Transverse colon (tissue), 4 donors: ENCODE measurements around the gene BEST4. TPM values are rescaled to one million over a fixed set of nuclear protein-coding genes. Genes with fewer than 3 reads are reported as not detected.

Experiments
- DNase-seq: peaks from one replicate; pipeline ENCODE4 v3.0.0-alpha.2; 2019
- H3K27ac ChIP-seq, 4 donors: fragments of 200-600 bp; sonication (generic); 2 replicates each; pipeline ENCODE4 v1.5.1; 2016 to 2018; ENCODE audit warnings: inconsistent platforms in 4 of 4
- H3K27me3 ChIP-seq: fragments of 200-600 bp; sonication (generic); 2 replicates; pipeline ENCODE4 v1.5.1; 2017; ENCODE audit warnings: inconsistent platforms
- H3K36me3 ChIP-seq, 4 donors: fragments of 200-600 bp; sonication (generic); 2 replicates each; pipeline ENCODE4 v1.5.1; 2017 to 2019; ENCODE audit warnings: inconsistent platforms in 4 of 4
- H3K4me1 ChIP-seq, 4 donors: fragments of 200-600 bp; sonication (generic); 2 replicates each; pipeline ENCODE4 v1.5.1; 2017 to 2020; ENCODE audit warnings: inconsistent platforms in 4 of 4
- H3K4me3 ChIP-seq, 4 donors: fragments of 200-600 bp; sonication (generic); 1 replicate in 1 of 4; 2 replicates in 3 of 4; pipeline versions ENCODE4 v1.5.1 to v1.6.1; 2017 to 2019; ENCODE audit warnings: inconsistent platforms in 4 of 4
- H3K9me3 ChIP-seq, 2 donors: fragments of 200-600 bp; sonication (generic); 2 replicates each; pipeline ENCODE4 v1.5.1; 2017 to 2019; ENCODE audit warnings: inconsistent platforms in 2 of 2
- CTCF ChIP-seq, 5 experiments: fragments of 200-600 bp in 3 of 5; fragments of 450-650 bp in 2 of 5; sonication (generic) in 3 of 5; IDR thresholded peaks; 1 replicate in 2 of 5; 2 replicates in 3 of 5; pipeline ENCODE4 v1.5.1; 2016 to 2017; ENCODE audit warnings: antibody characterized with exemption in 5 of 5, inconsistent platforms in 3 of 5, mild to moderate bottlenecking in 2 of 5, moderate library complexity in 1 of 5
- EP300 ChIP-seq: sonication (generic); formaldehyde crosslinking; IDR thresholded peaks from one replicate; pipeline ENCODE4 v1.6.1; 2017; ENCODE audit warnings: antibody characterized with exemption, low read depth
- POLR2A ChIP-seq: fragments of 450-650 bp; IDR thresholded peaks from one replicate; pipeline ENCODE4 v1.6.1; 2016; ENCODE audit warnings: antibody characterized with exemption, mild to moderate bottlenecking, moderate library complexity
- POLR2AphosphoS5 ChIP-seq, 3 donors: sonication (generic); formaldehyde crosslinking; IDR thresholded peaks; one replicate each; pipeline ENCODE4 v1.6.1; 2016; ENCODE audit warnings: antibody characterized with exemption in 3 of 3
- WGBS, 2 donors: methylation state at CpG; one replicate each; pipeline ENCODE4 v1.1.5; 2018; ENCODE audit warnings: low coverage in 1 of 2; 5-methylcytosine and 5-hydroxymethylcytosine counted together
- in situ Hi-C, 4 donors: fragments of 200-750 bp; cut with MboI; loops; one replicate each; pipeline versions ENCODE4 v1.15.0 to v1.15.1; 2017; ENCODE audit warnings: low sequenced_read_pairs in 3 of 4, low pct_ligation_motif_present in 1 of 4, low pct_unique_long_range_greater_than_20kb in 1 of 4
- intact Hi-C: fragments of 100-400 bp; cut with DNase I; formaldehyde crosslinking; loops from one replicate; pipeline ENCODE4 v1.15.1; 2023; ENCODE audit warnings: low total_unique reads
- total RNA-seq, 4 donors: library from RNA; depleted of rRNA; stranded (reverse); fragments of >200 nt; gene quantifications; one replicate each; pipeline ENCODE4 v1.1.0, GENCODE V29; 2016

Gene BEST4
- total RNA-seq, 4 donors from 2014 or later: 48.8 to 208 (median 92.3) TPM

GRCh38 chr1:44832056-44832705, 44.2 kb upstream of the BEST4 start:
- in situ Hi-C loops: loop anchor here in 3 of 4 donors (25.0 kb wide), 3 partner anchors 180 to 655 kb away; partner anchors contain the start of genes HECTD3 (in 1 of the 3), TESK2 (in 1 of the 3) and UROD (in 1 of the 3)
- intact Hi-C loops: loop anchor here (10.0 kb wide), 1 partner anchor 47 kb away; the partner anchor contains the start of gene BEST4
- H3K27me3 ChIP-seq: no peaks in the 10 kb centered on the region
- no peak for DNase-seq
- no peaks in the 10 kb centered on the region for H3K36me3 ChIP-seq
- H3K27ac ChIP-seq: no peak overlapping the region
- TF ChIP-seq CTCF (IDR thresholded peaks at IDR 0.05): no peak
- no peak for TF ChIP-seq EP300
- no peak for TF ChIP-seq POLR2A
- TF ChIP-seq POLR2AphosphoS5 (IDR thresholded peaks at IDR 0.05): no peak
- H3K4me3 ChIP-seq: no peak overlapping the region
- no peaks in the 10 kb centered on the region for H3K9me3 ChIP-seq
- WGBS, 2 donors: 71% methylated on average over 13 of the region's 13 CpGs; no CpG with 5 or more reads in 1 of the 2 donors
- H3K4me1 ChIP-seq: peaks cover 0 to 6% (median 2%) of the 10 kb centered on the region in 4 donors

- H3K4me1 ChIP-seq: peaks cover 0 to 6% (median 2%) of the 10 kb centered on the region in 4 donors
- no peak overlapping the region for H3K4me3 ChIP-seq
- no peaks in the 10 kb centered on the region for H3K27me3 ChIP-seq
- 40 to 43% methylated on average over 1 to 9 of the region's 9 CpGs for WGBS, 2 donors
- H3K27ac ChIP-seq: no peak overlapping the region
- in situ Hi-C loops: loop anchor here in 3 of 4 donors (25.0 kb wide), 3 partner anchors 181 to 656 kb away; partner anchors contain the start of genes HECTD3 (in 1 of the 3), TESK2 (in 1 of the 3) and UROD (in 1 of the 3)
- no peak for DNase-seq
- H3K36me3 ChIP-seq: no peaks in the 10 kb centered on the region
- intact Hi-C loops: loop anchor here (10.0 kb wide), 1 partner anchor 47 kb away; the partner anchor contains the start of gene BEST4
- no peaks in the 10 kb centered on the region for H3K9me3 ChIP-seq
- TF ChIP-seq EP300: no peak
These were observed 43.5 kb upstream of the BEST4 start for GRCh38 chr1:44831516-44831915.

- no peak overlapping the region for H3K4me3 ChIP-seq
- no peak for DNase-seq
- TF ChIP-seq EP300: no peak
- TF ChIP-seq POLR2A: no peak
- TF ChIP-seq POLR2AphosphoS5 (IDR thresholded peaks at IDR 0.05): no peak
- TF ChIP-seq CTCF (IDR thresholded peaks at IDR 0.05): no peak
- H3K27me3 ChIP-seq: no peaks in the 10 kb centered on the region
- 91 to 100% methylated on average over 1 to 10 of the region's 10 CpGs for WGBS, 2 donors
- no peak overlapping the region for H3K27ac ChIP-seq
- H3K9me3 ChIP-seq: no peaks in the 10 kb centered on the region
- no peaks in the 10 kb centered on the region for H3K36me3 ChIP-seq
- in situ Hi-C loops: loop anchor here in 3 of 4 donors (25.0 kb wide), 3 partner anchors 181 to 656 kb away; partner anchors contain the start of genes HECTD3 (in 1 of the 3), TESK2 (in 1 of the 3) and UROD (in 1 of the 3)
- H3K4me1 ChIP-seq: peaks cover 0 to 3% (median under 1%) of the 10 kb centered on the region in 4 donors
- intact Hi-C loops: loop anchor here (10.0 kb wide), 1 partner anchor 46 kb away; the partner anchor contains the start of gene BEST4
These were observed 42.9 kb upstream of the BEST4 start for GRCh38 chr1:44830900-44831304.

- TF ChIP-seq EP300 (no peak), CTCF (IDR thresholded peaks at IDR 0.05) (no peak), POLR2AphosphoS5 (IDR thresholded peaks at IDR 0.05) (no peak), POLR2A (no peak)
- 89% methylated on average over 12 of the region's 12 CpGs; no CpG with 5 or more reads in 1 of the 2 donors for WGBS, 2 donors
- in situ Hi-C loops: loop anchor here in 3 of 4 donors (25.0 kb wide), 3 partner anchors 183 to 658 kb away; partner anchors contain the start of genes HECTD3 (in 1 of the 3), TESK2 (in 1 of the 3) and UROD (in 1 of the 3)
These were observed 41.8 kb upstream of the BEST4 start for GRCh38 chr1:44829506-44830384.

More at GRCh38 chr1:44829506-44830384, 41.8 kb upstream of the BEST4 start:
- DNase-seq: no peak
- no peaks in the 10 kb centered on the region for H3K4me1 ChIP-seq
- no peak overlapping the region for H3K4me3 ChIP-seq
- H3K27ac ChIP-seq: no peak overlapping the region
- H3K9me3 ChIP-seq: no peaks in the 10 kb centered on the region
- H3K27me3 ChIP-seq: no peaks in the 10 kb centered on the region
- intact Hi-C loops: loop anchor here (10.0 kb wide), 1 partner anchor 45 kb away; the partner anchor contains the start of gene BEST4
- no peaks in the 10 kb centered on the region for H3K36me3 ChIP-seq
